GM12878 (cell line): ENCODE measurements around the gene ARVCF. TPM values are rescaled to one million over a fixed set of nuclear protein-coding genes. Genes with fewer than 3 reads are reported as not detected.

Experiments used
- ATAC-seq: fragments of 200-7000 bp; cut with Tn5 transposase; 3 replicates; pipeline ENCODE4 v1.9.1; 2020; ENCODE audit warnings: mild to moderate bottlenecking, moderate library complexity
- BruUV-seq: library from RNA; stranded (reverse); fragments of 400-500 nt; replicated peaks from 2 replicates; lab custom pipeline; 2021; lab: Mats Ljungman, UMichigan
- CTCF ChIA-PET: fragments of 300-600 bp; sonication (Branson Sonifier 250); formaldehyde crosslinking; extraction: SDS; loops from one replicate; lab custom pipeline; 2021; ENCODE audit warnings: inconsistent platforms; lab: Yijun Ruan, JAX
- POLR2A ChIA-PET: fragments of 350-600 bp; formaldehyde crosslinking; extraction: SDS; loops from one replicate; lab custom pipeline; 2021; ENCODE audit warnings: inconsistent platforms; lab: Charles Lee
- RAD21 ChIA-PET: fragments of 300-600 bp; sonication (Branson Sonifier 250); formaldehyde crosslinking; loops from one replicate; lab custom pipeline; 2023; ENCODE audit warnings: antibody characterized with exemption; ENCODE audit not compliant: unreplicated experiment; lab: Charles Lee
- SMC1A ChIA-PET: fragments of 300-600 bp; sonication (Branson Sonifier 250); formaldehyde crosslinking; loops from one replicate; lab custom pipeline; 2023; ENCODE audit not compliant: unreplicated experiment, uncharacterized antibody; lab: Charles Lee
- DNase-seq: peaks from one replicate; pipeline ENCODE4 v3.0.0-alpha.2; 2011; ENCODE audit warnings: low read depth, low spot score
- FAIRE-seq: peaks from 3 replicates; lab custom pipeline; 2011; peaks lifted over from hg19 to GRCh38; lab: Jason Lieb, UNC
- H2AFZ ChIP-seq: 2 replicates; pipeline ENCODE4 v1.6.0; 2011; ENCODE audit warnings: low read depth, low read length, control low read depth; ENCODE audit not compliant: control insufficient read depth
- H3K27ac ChIP-seq: 2 replicates; pipeline ENCODE4 v1.5.1; 2011; ENCODE audit warnings: control low read depth; ENCODE audit not compliant: control insufficient read depth, insufficient read depth
- H3K27me3 ChIP-seq, 2 experiments: replicated peaks in 1 of 2; 2 replicates each; pipeline versions ENCODE4 v1.6.0 to v1.6.1; 2011; ENCODE audit warnings: low read length in 1 of 2; ENCODE audit not compliant: control insufficient read depth in 2 of 2, insufficient read depth in 2 of 2
- H3K36me3 ChIP-seq, 2 experiments: 2 replicates each; pipeline ENCODE4 v1.5.1; 2011; ENCODE audit warnings: low read length in 1 of 2; ENCODE audit not compliant: control insufficient read depth in 2 of 2, insufficient read depth in 2 of 2
- H3K4me1 ChIP-seq: 2 replicates; pipeline ENCODE4 v1.6.1; 2011; ENCODE audit warnings: mild to moderate bottlenecking, low read length, moderate library complexity, mixed read lengths; ENCODE audit not compliant: control insufficient read depth, insufficient read depth
- H3K4me2 ChIP-seq: 2 replicates; pipeline ENCODE4 v1.6.0; 2011; ENCODE audit warnings: control low read depth; ENCODE audit not compliant: control insufficient read depth, insufficient read depth
- H3K4me3 ChIP-seq: fragments of 200-600 bp; sonication (generic); 2 replicates; pipeline ENCODE4 v1.5.1; 2016
- H3K79me2 ChIP-seq: 2 replicates; pipeline ENCODE4 v1.6.0; 2011; ENCODE audit warnings: low read length; ENCODE audit not compliant: control insufficient read depth, insufficient read depth
- H3K9ac ChIP-seq: 2 replicates; pipeline ENCODE4 v1.8.0; 2011; ENCODE audit warnings: low read length, control low read depth, mixed read lengths; ENCODE audit not compliant: control insufficient read depth, insufficient read depth
- H3K9me3 ChIP-seq: replicated peaks from 3 replicates; pipeline ENCODE4 v1.5.1; 2011; ENCODE audit warnings: mild to moderate bottlenecking, low read length; ENCODE audit not compliant: control insufficient read depth, insufficient read depth
- H4K20me1 ChIP-seq: 2 replicates; pipeline ENCODE4 v1.6.0; 2011; ENCODE audit not compliant: control insufficient read depth, insufficient read depth
- BCL11A ChIP-seq: IDR thresholded peaks from 2 replicates; pipeline ENCODE4 v1.6.1; 2011; ENCODE audit warnings: low read depth, low read length
- BMI1 ChIP-seq: fragments of 450-650 bp; IDR thresholded peaks from 2 replicates; pipeline ENCODE4 v1.6.1; 2016; ENCODE audit warnings: mild to moderate bottlenecking, moderate library complexity, borderline replicate concordance
- CEBPZ ChIP-seq: fragments of 150-350 bp; IDR thresholded peaks from 2 replicates; pipeline ENCODE4 v1.6.1; 2016; ENCODE audit warnings: low read depth, low read length
- E4F1 ChIP-seq: fragments of 450-650 bp; IDR thresholded peaks from 2 replicates; pipeline ENCODE4 v1.6.1; 2018; ENCODE audit warnings: borderline replicate concordance, mild to moderate bottlenecking; ENCODE audit not compliant: partially characterized antibody
- GABPA ChIP-seq: IDR thresholded peaks from 2 replicates; pipeline ENCODE4 v1.6.1; 2014; ENCODE audit warnings: antibody characterized with exemption, low read depth, mild to moderate bottlenecking, inconsistent platforms
- MEF2B ChIP-seq: fragments of 450-650 bp; IDR thresholded peaks from 2 replicates; pipeline ENCODE4 v1.6.1; 2018; ENCODE audit warnings: mild to moderate bottlenecking, moderate library complexity; ENCODE audit not compliant: partially characterized antibody, poor library complexity, severe bottlenecking
- NR2C2 ChIP-seq: IDR thresholded peaks from 2 replicates; pipeline ENCODE4 v1.6.1; 2011; ENCODE audit warnings: borderline replicate concordance, low read depth; ENCODE audit not compliant: control insufficient read depth, insufficient read length
- PBX3 ChIP-seq: IDR thresholded peaks from 2 replicates; pipeline ENCODE4 v1.6.1; 2011; ENCODE audit warnings: mild to moderate bottlenecking, low read depth, low read length, moderate library complexity; ENCODE audit not compliant: insufficient replicate concordance
- RFX5 ChIP-seq: IDR thresholded peaks from 2 replicates; pipeline ENCODE4 v1.6.1; 2011; ENCODE audit warnings: low read depth, low read length, improper control_type of control experiment
- TCF7 ChIP-seq: IDR thresholded peaks from 2 replicates; pipeline ENCODE4 v1.6.1; 2014; ENCODE audit warnings: antibody characterized with exemption, borderline replicate concordance
- YBX1 ChIP-seq: fragments of 450-650 bp; IDR thresholded peaks from 2 replicates; pipeline ENCODE4 v1.6.1; 2016; ENCODE audit warnings: antibody characterized with exemption
- ZNF274 ChIP-seq: IDR thresholded peaks from one replicate; pipeline ENCODE4 v1.8.0; 2011; ENCODE audit not compliant: insufficient read length, insufficient read depth
- WGBS: methylation state at CpG from one replicate; pipeline ENCODE4 v1.1.6; 2016; ENCODE audit warnings: low lambda C conversion rate; ENCODE audit not compliant: insufficient replicate concordance, insufficient coverage; ENCODE audit errors: missing lambda C conversion rate; 5-methylcytosine and 5-hydroxymethylcytosine counted together
- in situ Hi-C: fragments of 300-500 bp; cut with MboI; formaldehyde crosslinking; loops from 9 replicates; pipeline ENCODE4 v1.14.3; 2018; ENCODE audit warnings: mixed read lengths
- intact Hi-C: fragments of 100-400 bp; cut with micrococcal nuclease; formaldehyde crosslinking; loops from one replicate; pipeline ENCODE4 v1.14.2; 2022; ENCODE audit not compliant: unreplicated experiment
- polyA plus RNA-seq, 11 experiments: library from polyadenylated mRNA; depleted of rRNA in 4 of 11; unstranded in 6 of 11; stranded (reverse) in 5 of 11; fragments of >200 nt; fragmentation: Nextera tagmentation in 4 of 11; fragmentation: Illumina TruSeq in 1 of 11; extraction: Ambion mirVana in 4 of 11; extraction: Trizol in 1 of 11; gene quantifications; 1 replicate in 1 of 11; 2 replicates in 10 of 11; pipeline versions ENCODE4 v1.2.1 to v1.2.3, GENCODE V29; 2011 to 2016; ENCODE audit warnings: inconsistent platforms in 2 of 11, missing spikeins in 2 of 11, low read depth in 1 of 11
- total RNA-seq, 4 experiments: library from RNA; depleted of rRNA in 3 of 4; stranded (reverse); fragments of >200 nt in 3 of 4; fragmentation: Illumina TruSeq in 1 of 4; extraction: Trizol in 1 of 4; gene quantifications; 2 replicates each; pipeline versions ENCODE4 v1.2.1 to v1.2.3, GENCODE V29; 2013 to 2021

The ARVCF gene
- total and polyA plus RNA-seq, 10 of the 15 experiments (the other 5 are each of a cell fraction or from before 2014, with no cell fraction given) = 0.13 to 1.9 (median 1.0) TPM; not detected in 2

- no peaks in the 10 kb centered on the region; a peak in 1 of 4 replicates for H3K36me3 ChIP-seq
- no TSS peak for BruUV-seq
- no peak overlapping the region for H3K4me2 ChIP-seq
- WGBS = 56% methylated on average over 30 of the region's 32 CpGs
- no peaks in the 10 kb centered on the region for H3K9me3 ChIP-seq
- no peak overlapping the region for H3K27ac ChIP-seq
- RAD21 ChIA-PET = no interaction called here
- SMC1A ChIA-PET = no interaction called here
- no peak overlapping the region for H2AFZ ChIP-seq
- POLR2A ChIA-PET = no interaction called here
- H3K9ac ChIP-seq = no peak overlapping the region
- ATAC-seq = no peak
- H3K4me3 ChIP-seq = no peak overlapping the region
- no peak for FAIRE-seq
- H4K20me1 ChIP-seq = no peaks in the 10 kb centered on the region
- H3K4me1 ChIP-seq = no peaks in the 10 kb centered on the region
- intact Hi-C loops (no loop called here), in situ Hi-C loops (no loop called here)
- CTCF ChIA-PET = interaction anchor here (0.6 to 1.3 kb wide), 3 partner anchors 13 to 179 kb away, joined by 3 read pairs; no protein-coding TSS in a partner anchor
- no peak for DNase-seq
- no peaks in the 10 kb centered on the region for H3K27me3 ChIP-seq
- H3K79me2 ChIP-seq = no peaks in the 10 kb centered on the region
- TF ChIP-seq YBX1 (no peak), CEBPZ (no peak), NR2C2 (no peak), E4F1 (no peak), PBX3 (no peak), RFX5 (no peak), ZNF274 (no peak), BCL11A (no peak), BMI1 (no peak), MEF2B (no peak), TCF7 (no peak), GABPA (no peak)
These were observed 39.1 kb downstream of the ARVCF start for GRCh38 chr22:19977296-19978243.
